SKM-1 (cell line): ENCODE data around the gene NRN1.
"Not testable (repeated sequence)": the region's sequence is repeated elsewhere in the genome, so short reads cannot be mapped to it uniquely, and the experiment has no call there.

Experiments
- DNase-seq: peaks from one replicate; lab custom pipeline; 2025; ENCODE audit not compliant: unreplicated experiment; lab: John Stamatoyannopoulos, UW

NRN1 gene

DNA sequence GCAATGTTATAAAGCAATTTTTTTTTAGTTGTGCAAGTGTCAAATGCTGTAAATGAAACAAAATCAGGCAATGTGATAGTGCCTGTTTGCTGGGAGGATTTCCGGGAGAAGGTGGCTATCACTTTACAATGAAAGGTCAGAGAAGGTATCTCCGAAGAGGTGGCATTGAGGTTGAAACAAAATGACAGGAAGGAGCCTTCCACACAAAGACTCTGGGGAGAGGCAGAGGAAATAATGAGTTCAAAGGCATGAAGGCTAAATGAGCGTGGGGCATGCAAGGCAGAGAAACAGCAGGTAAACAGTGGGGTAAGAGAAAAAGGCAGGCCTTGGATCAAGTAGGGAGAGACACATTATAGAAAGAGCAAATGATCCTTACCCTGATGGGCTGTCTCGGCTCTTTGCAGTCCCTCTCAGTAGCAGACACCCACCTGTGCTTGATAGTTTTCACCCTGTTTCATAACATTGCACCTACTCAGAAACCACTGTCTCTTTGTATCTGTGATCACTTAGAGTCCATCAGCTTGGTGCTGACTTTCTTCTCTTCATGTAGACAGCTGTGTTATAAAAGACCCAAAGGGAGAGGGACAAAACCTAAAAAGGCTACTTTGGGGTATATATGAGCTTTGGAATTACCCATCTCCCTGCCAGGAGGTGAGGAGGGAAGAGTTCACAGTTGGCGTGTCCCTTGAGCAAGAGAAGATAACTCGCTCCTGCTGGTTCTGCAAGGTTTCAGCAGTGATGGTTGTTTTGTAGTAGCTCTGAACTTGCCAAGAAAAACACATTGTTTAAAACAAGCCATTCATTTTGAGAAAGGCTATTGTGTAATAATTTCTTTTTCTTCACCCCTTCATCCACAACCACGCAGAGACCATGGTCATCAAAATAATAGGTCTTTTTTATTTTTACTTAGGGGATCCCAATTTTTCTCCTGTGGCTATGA, 22.3 kb downstream of the NRN1 start:
- DNase-seq: no peak

DNA sequence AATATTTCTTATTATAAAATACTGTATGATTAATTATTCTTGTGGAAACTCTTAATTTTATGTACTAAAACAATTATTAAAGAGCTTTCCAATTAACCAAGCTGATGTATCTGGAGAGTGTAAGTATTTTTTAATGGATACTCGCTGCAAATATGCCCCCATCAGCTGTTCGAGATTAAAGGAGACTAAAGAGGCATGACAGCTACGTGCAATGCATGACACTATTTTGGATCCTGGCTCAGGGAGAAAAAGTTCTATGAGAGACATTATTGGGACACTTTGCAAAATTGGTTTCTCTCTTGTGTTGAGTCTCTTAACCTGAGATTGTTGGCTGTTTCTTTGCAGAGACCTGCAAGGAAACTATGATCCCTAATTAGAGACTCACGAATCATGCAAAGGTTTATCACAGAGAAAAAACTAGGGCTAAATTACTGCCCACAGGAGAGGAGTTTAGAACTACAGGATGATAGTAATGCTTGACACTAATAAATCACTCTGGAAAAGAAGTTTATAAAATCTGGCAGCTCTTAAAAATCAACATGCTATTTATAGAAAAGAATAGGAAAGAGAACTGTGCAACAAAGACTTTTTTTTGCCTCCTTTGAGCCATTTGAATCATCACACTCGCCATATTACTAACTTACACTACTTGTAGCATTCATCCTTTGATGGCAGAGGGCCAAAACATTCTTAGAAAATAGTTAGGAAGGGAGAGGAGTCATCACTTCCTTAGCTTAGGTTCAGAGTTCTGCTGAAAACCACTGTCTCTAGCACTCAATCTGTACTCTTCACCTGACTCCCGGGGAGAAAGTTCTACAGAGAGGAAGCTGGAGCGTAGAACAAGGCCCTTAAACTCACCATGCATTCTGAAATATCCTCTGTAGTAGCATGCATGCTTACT, 25.3 kb downstream of the NRN1 start:
- no peak for DNase-seq

DNA sequence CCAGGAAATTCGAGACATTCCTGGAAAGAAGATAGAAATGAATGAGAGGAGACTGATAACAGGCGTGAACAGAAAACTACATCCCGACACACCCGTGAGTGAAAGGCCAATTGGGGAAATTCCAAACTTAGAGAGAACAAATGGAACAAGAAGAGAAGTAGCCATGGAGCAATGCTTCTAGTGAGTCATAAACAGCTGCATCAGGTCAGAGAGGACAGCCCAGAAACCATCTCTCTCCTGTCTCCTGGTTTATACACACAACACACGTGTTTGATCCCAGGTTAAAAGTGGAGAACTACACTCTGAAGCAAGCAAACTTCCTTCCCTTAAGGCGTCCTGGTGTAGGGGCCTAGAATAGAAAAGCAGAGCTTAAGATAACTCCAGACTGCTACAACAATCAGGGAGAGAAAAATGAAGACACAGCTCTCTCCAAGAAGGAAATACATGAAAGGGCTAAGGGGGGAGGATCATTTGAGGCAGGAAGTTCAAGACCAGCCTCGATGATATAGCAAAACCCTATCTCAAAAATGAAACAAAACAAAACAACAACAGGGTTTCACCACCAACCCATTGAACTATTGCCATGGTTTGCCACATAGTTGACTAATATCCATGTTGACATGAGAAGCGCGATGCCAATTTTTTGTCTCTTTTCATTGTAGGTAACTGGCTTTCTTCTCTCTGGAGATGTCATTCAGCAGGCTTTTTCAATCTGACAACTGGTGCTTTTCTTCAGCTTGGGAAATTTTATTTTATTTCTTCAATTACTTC, 26.9 kb downstream of the NRN1 start:
- no peak for DNase-seq

DNA sequence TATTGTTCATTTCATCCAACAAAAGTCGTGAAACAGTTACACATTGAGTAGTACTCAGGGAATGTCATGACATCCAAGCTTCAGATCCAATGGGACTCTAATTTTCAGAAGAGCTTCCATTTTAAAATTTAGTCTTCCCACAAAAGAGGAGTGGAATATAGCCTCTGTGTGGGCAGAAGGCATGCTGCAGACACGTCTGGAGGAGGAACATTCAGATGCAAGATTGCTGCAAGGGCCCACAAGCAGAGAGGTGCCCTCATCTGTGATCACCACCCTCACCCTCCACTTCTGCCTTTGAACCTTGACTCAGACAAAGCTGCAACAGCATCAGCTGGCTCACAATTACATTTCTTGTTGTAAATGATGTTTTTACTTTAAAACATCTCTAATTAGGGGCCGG, 29.9 kb downstream of the NRN1 start:
- DNase-seq: no peak

DNA sequence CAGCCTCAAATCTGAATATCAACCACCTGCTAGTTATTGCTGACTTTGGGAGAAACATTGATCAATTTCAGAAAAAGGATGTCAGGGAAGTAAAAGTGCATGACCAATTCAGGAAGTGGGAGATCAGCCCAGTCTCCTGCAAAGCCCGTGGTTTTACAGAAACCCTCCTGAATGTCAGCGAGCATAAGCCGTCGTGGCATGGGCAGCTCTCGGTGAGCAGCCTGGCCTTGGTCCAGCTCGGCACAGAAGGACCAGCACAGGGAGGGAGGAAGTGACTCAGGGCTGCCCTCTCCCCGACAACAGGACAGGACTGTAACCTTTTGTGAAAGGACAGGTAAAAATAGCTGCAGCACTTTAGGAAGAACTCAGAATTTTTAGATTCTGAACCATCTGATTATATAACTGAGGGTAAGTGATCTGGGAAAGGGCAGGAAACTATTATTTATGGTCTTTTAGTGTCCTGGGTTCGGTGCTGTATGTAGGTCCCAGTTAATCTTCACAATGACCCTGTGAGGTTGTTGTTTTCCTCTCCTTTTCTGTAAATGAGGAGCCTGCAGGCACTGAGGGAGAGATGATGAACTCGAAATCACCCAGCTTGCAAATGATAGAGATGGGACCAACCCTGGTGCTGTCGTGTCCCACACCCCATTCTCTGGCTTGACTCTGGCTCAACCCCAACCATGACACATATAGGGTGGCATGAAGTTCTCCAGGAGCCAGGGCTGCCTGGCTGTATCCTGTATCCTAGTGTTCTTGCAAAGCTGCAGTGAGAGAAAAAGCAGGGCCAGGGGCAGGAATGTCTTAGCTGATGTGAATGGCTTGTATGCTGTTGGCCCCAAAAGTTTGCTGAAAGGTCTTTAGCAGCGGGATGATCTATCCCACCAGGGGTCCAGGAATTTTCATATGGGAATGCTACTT, 37.6 kb downstream of the NRN1 start:
- no peak for DNase-seq

DNA sequence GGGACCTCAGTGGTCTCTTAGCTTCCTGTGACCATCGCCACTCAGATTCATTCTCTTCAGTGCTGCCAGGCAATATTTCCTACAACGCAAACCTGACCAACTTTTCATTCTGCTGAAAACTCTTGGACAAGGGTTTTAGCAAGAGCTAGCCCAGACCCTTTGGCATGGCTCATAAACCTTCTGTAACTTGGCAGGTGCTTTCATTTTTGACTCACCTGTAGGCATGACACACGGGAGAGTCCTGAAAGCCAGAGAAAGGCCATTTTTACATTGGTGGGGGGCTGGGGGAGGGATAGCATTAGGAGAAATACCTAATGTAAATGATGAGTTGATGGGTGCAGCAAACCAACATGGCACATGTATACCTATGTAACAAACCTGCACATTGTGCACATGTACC, 38.7 kb downstream of the NRN1 start:
- not testable (repeated sequence) for DNase-seq

DNA sequence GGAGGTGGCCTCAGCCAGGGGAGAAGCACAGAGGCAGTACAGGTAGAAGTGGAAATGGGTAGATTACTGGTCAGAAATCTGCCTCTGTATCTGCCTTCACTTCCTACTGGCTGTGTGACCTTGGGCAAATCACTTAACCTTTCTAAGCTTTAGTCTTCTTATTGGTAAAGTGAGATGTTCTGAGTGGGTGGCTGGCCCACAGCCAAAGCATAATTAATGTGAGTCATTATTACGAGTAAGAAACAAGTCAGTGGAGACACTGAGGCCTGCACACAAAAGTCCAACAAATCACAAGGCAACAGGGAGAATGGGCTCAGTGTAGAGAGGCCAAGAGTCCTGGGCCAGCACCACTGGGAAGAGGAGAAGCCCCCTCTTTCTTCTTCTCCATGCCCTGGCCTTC, 39.1 kb downstream of the NRN1 start:
- no peak for DNase-seq

DNA sequence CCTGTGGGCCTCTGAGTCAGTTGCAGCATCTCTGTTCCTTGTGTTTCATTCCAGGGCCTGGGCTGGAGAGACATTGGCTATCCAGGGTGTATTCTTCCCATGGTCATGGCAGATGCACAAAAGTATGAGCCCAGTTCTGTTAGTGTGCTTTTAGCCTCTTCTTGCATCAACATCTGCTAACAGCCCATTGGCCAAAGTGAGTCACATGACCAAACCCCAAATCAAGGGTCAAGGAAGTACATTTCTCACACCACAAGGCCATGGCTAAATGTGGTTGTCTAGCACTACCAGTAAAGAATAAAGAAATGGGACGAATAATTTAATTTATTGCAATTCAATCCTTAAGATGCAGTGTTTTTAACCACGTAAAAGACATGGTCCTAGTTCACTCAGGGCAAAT, 43.9 kb downstream of the NRN1 start:
- DNase-seq: no peak

DNA sequence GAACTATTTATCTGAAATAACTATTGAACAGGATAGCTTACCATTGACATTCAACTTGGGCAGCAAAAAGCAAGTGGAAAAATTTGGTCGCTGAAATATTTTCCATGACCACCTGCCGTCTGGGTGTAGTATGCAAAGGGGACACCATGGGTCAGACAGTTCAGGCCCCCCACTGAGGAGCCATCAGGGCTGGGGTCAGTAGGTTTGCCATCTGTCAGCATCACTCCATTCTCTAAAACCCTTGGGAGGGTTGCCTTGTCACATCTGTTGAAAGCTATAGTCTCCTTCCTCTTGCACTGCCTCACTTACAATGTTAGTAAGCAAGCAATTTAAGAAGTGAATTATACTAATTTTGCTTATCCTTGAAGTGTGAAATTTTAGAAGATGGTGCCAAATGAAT, 44.9 kb downstream of the NRN1 start:
- DNase-seq: no peak

DNA sequence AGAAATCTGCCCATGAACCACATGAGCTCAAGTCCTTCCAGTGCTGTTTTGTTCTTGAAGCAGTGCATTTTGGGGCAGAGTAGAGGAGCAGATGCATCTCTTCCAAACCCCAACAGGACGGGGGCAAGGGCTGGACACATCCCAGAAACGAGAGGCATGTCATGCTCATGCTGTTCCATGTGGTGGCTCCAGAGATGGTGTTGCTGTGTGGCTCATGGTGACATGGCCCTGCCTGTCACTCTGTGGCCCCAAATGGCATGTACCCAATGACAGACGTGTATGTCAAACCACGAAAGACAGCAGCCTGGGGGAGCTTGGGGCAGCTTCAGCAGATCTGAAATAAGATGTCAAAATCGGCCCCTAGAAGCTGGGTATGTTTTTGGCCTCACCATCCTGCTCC, 46.3 kb downstream of the NRN1 start:
- no peak for DNase-seq

DNA sequence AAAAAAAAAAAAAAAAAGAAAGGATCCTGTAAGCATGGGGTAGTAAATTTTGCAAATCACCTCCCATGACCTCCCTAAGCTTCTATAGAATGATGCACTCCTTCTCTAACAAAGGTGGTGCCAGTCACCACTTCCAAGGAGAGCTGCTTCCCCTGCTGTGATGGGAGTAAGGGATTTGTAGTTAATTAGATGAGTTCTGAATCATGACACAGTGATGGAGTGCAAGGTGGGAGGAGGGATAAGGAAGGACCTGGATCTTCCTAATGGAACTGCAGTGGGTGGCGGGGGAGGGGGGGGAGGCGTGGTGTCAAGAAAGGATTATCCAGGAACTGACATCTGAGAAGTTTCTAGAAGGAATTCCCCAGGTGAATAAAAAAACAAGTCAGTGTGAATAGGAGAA, 47.8 kb downstream of the NRN1 start:
- DNase-seq: no peak

DNA sequence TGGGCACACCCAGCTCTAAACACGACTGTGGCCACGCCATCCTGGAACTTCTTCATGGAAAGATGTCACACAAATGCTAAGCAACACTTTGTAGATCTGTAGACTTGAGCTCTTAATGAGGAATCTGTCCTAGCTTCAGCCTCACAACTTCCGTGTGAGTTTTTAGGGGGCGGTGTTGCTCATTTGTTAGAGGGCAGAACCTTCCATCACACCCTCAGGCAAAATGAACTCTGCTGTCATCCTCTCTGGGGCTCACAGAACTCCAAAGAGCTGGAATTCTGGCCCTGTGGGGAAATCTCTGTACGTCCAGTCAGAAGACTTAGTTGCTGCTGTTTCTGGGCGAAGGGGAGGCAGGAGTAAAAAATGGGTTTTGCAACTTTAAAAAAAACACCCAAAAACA, 49.8 kb downstream of the NRN1 start:
- DNase-seq: no peak

DNA sequence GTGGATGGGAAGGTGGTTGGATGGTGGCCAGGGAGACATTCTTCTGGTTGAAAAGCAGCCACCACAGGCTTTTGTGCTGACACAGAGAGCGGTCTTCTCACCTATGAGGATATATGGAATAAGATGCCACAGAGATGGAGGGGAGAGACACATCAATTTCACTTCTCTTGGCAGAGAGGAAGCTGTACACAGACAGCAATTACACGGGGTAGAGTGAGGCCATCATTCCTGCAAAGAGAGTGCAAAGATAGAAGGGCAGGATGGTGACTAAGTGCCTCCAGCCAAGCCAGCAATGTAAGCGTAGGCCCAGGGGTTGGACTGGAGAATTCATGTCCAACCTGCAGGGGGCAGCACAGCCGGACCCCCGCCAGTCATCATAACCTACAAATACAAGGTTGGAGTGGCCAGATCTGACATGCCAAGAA, 56.4 kb downstream of the NRN1 start:
- DNase-seq: no peak
